ENCODE measurements around the gene AHNAK2. TPM values are rescaled to one million over a fixed set of nuclear protein-coding genes. Genes with fewer than 3 reads are reported as not detected.

Gene AHNAK2
- total RNA-seq, 4 donors from 2014 or later = 147 to 313 (median 172) TPM

GRCh38 chr14:104897330-104898194 is 80.6 kb downstream of the AHNAK2 start:
- no peak for TF ChIP-seq POLR2A (IDR thresholded peaks at IDR 0.05)
- TF ChIP-seq CTCF (IDR thresholded peaks at IDR 0.05) = no peak
- WGBS, 2 donors = 65 to 86% methylated on average over 8 to 13 of the region's 37 CpGs
- H3K27me3 ChIP-seq = no peaks in the 10 kb centered on the region
- H3K27ac ChIP-seq = no peak overlapping the region
- DNase-seq = no peak
- H3K9me3 ChIP-seq = no peaks in the 10 kb centered on the region
- H3K4me1 ChIP-seq = peaks cover 0 to 36% (median 0%) of the 10 kb centered on the region in 3 donors
- peaks cover 0 to 27% (median 4%) of the 10 kb centered on the region in 3 donors for H3K36me3 ChIP-seq
- no peak overlapping the region for H3K4me3 ChIP-seq
- intact Hi-C loops (cut with DNase I) = loop anchor here (5.0 kb wide), 1 partner anchor 150 kb away; no protein-coding TSS in a partner anchor

GRCh38 chr14:104895786-104896661 is 82.2 kb downstream of the AHNAK2 start:
- Histone ChIP-seq H3K4me3 (no peak overlapping the region), H3K27me3 (no peaks in the 10 kb centered on the region), H3K4me1 (peaks cover 0 to 36% (median 0%) of the 10 kb centered on the region in 3 donors), H3K27ac (no peak overlapping the region), H3K36me3 (peaks cover 0 to 27% (median 4%) of the 10 kb centered on the region in 3 donors), H3K9me3 (no peaks in the 10 kb centered on the region)
- no peak for TF ChIP-seq CTCF (IDR thresholded peaks at IDR 0.05)
- no peak for TF ChIP-seq POLR2A (IDR thresholded peaks at IDR 0.05)
- DNase-seq = no peak
- intact Hi-C loops (cut with DNase I) = loop anchor here (5.0 kb wide), 1 partner anchor 151 kb away; no protein-coding TSS in a partner anchor
- 42 to 54% methylated on average over 6 to 8 of the region's 34 CpGs for WGBS, 2 donors

GRCh38 chr14:104895207-104895785 is 82.9 kb downstream of the AHNAK2 start:
- no peak for DNase-seq
- no peaks in the 10 kb centered on the region for H3K27me3 ChIP-seq
- 47 to 67% methylated on average over 1 to 3 of the region's 9 CpGs for WGBS, 2 donors

More at GRCh38 chr14:104895207-104895785, 82.9 kb downstream of the AHNAK2 start:
- Histone ChIP-seq H3K4me1 (peaks cover 0 to 36% (median 0%) of the 10 kb centered on the region in 3 donors), H3K36me3 (peaks cover 0 to 27% (median 4%) of the 10 kb centered on the region in 3 donors), H3K4me3 (no peak overlapping the region), H3K27ac (no peak overlapping the region), H3K9me3 (no peaks in the 10 kb centered on the region)
- intact Hi-C loops (cut with DNase I) = loop anchor here (5.0 kb wide), 1 partner anchor 152 kb away; no protein-coding TSS in a partner anchor
- TF ChIP-seq CTCF (IDR thresholded peaks at IDR 0.05) (no peak), POLR2A (IDR thresholded peaks at IDR 0.05) (no peak)
